Upper lobe of left lung (tissue), 4 donors: Measurements from ENCODE around the gene CUX1.

ENCODE experiments used
- CTCF ChIP-seq, 6 experiments: fragments of 450-650 bp in 4 of 6; fragments of 200-600 bp in 2 of 6; sonication (generic) in 2 of 6; IDR thresholded peaks; one replicate each; pipeline ENCODE4 v1.5.1; 2016 to 2019; ENCODE audit warnings: antibody characterized with exemption in 6 of 6
- EP300 ChIP-seq, 4 donors: sonication (generic); formaldehyde crosslinking; IDR thresholded peaks; one replicate each; pipeline ENCODE4 v1.5.1; 2017; ENCODE audit warnings: antibody characterized with exemption in 4 of 4, control low read depth in 2 of 4
- POLR2A ChIP-seq, 4 donors: fragments of 450-650 bp; IDR thresholded peaks; one replicate each; pipeline ENCODE4 v1.5.1; 2016 to 2017; ENCODE audit warnings: antibody characterized with exemption in 4 of 4, mild to moderate bottlenecking in 2 of 4
- POLR2AphosphoS5 ChIP-seq, 2 donors: sonication (generic); formaldehyde crosslinking; IDR thresholded peaks; one replicate each; pipeline ENCODE4 v1.5.1; 2017; ENCODE audit warnings: antibody characterized with exemption in 2 of 2

- no peak for TF ChIP-seq CTCF (IDR thresholded peaks at IDR 0.05)
- TF ChIP-seq POLR2A (IDR thresholded peaks at IDR 0.05) = no peak
- TF ChIP-seq POLR2AphosphoS5 (IDR thresholded peaks at IDR 0.05) = no peak
- TF ChIP-seq EP300 (IDR thresholded peaks at IDR 0.05) = no peak
Measured at GRCh38 chr7:102046373-102047117, 229.1 kb downstream of the CUX1 start.
